Osteoblast (primary cell): Measurements from ENCODE around the gene SARS1. TPM values are rescaled to one million over a fixed set of nuclear protein-coding genes. Genes with fewer than 3 reads are reported as not detected.

Experiments used
- DNase-seq: peaks from one replicate; pipeline ENCODE4 v3.0.0; 2011; ENCODE audit warnings: low spot score, mixed read lengths; ENCODE audit not compliant: insufficient read length; ENCODE audit errors: missing footprints
- H2AFZ ChIP-seq: 2 replicates; pipeline ENCODE4 v1.6.0; 2011; ENCODE audit warnings: mild to moderate bottlenecking, low read length
- H3K27ac ChIP-seq: 2 replicates; pipeline ENCODE4 v1.5.1; 2011; ENCODE audit warnings: mild to moderate bottlenecking, low read depth, low read length, moderate library complexity
- H3K27me3 ChIP-seq: 2 replicates; pipeline ENCODE4 v1.6.0; 2012; ENCODE audit warnings: mild to moderate bottlenecking, control low read depth, inconsistent platforms, low read length, moderate library complexity; ENCODE audit not compliant: insufficient read depth
- H3K36me3 ChIP-seq: 2 replicates; pipeline ENCODE4 v1.5.1; 2011; ENCODE audit warnings: mild to moderate bottlenecking, low read length, control low read depth, moderate library complexity; ENCODE audit not compliant: insufficient read depth
- H3K4me1 ChIP-seq: 2 replicates; pipeline ENCODE4 v1.5.1; 2011; ENCODE audit warnings: mild to moderate bottlenecking, low read length, control low read depth, moderate library complexity; ENCODE audit not compliant: insufficient read depth
- H3K4me2 ChIP-seq: 2 replicates; pipeline ENCODE4 v1.6.0; 2011; ENCODE audit warnings: mild to moderate bottlenecking, low read length; ENCODE audit not compliant: insufficient read depth
- H3K4me3 ChIP-seq: fragments of 200-600 bp; sonication (generic); 3 replicates; pipeline ENCODE4 v1.5.1; 2012; ENCODE audit warnings: mild to moderate bottlenecking, low read length, inconsistent platforms; ENCODE audit not compliant: insufficient read depth
- H3K79me2 ChIP-seq: 2 replicates; pipeline ENCODE4 v1.6.0; 2012; ENCODE audit warnings: mild to moderate bottlenecking, low read length, control low read depth, inconsistent platforms; ENCODE audit not compliant: insufficient read depth
- H3K9me3 ChIP-seq: 2 replicates; pipeline ENCODE4 v1.5.1; 2011; ENCODE audit warnings: low read depth, low read length, control low read depth
- H4K20me1 ChIP-seq: 2 replicates; pipeline ENCODE4 v1.6.0; 2012; ENCODE audit warnings: mild to moderate bottlenecking, low read length, control low read depth; ENCODE audit not compliant: insufficient read depth
- CTCF ChIP-seq: IDR thresholded peaks from 2 replicates; pipeline ENCODE4 v1.5.1; 2011; ENCODE audit warnings: mild to moderate bottlenecking, low read depth, low read length, moderate library complexity; ENCODE audit errors: extremely low read depth
- total RNA-seq: library from RNA; depleted of rRNA; stranded (reverse); fragments of >200 nt; gene quantifications from 2 replicates; pipeline ENCODE4 v1.2.3, GENCODE V29; 2012

The SARS1 gene
- total RNA-seq, 1 donor: 392 TPM

- no peak for DNase-seq
- H3K4me3 ChIP-seq: no peak overlapping the region
- H3K9me3 ChIP-seq: peaks cover 5% of the 10 kb centered on the region
- peaks cover 23% of the 10 kb centered on the region for H3K4me1 ChIP-seq
- H3K27ac ChIP-seq: no peak overlapping the region
- no peaks in the 10 kb centered on the region for H3K27me3 ChIP-seq
- no peak overlapping the region for H2AFZ ChIP-seq
- H4K20me1 ChIP-seq: no peaks in the 10 kb centered on the region
- no peaks in the 10 kb centered on the region for H3K79me2 ChIP-seq
- TF ChIP-seq CTCF: no peak
- H3K36me3 ChIP-seq: no peaks in the 10 kb centered on the region
- H3K4me2 ChIP-seq: no peak overlapping the region
Measured at GRCh38 chr1:109181807-109182163, 31.9 kb upstream of the SARS1 start.

GRCh38 chr1:109183058-109183738, 30.5 kb upstream of the SARS1 start:
- no peaks in the 10 kb centered on the region for H3K36me3 ChIP-seq
- no peak overlapping the region for H2AFZ ChIP-seq
- H3K79me2 ChIP-seq: no peaks in the 10 kb centered on the region
- H3K4me2 ChIP-seq: no peak overlapping the region
- no peak for DNase-seq
- no peaks in the 10 kb centered on the region for H4K20me1 ChIP-seq
- no peak overlapping the region for H3K4me3 ChIP-seq
- H3K9me3 ChIP-seq: peaks cover 5% of the 10 kb centered on the region
- H3K27ac ChIP-seq: no peak overlapping the region
- peaks cover 23% of the 10 kb centered on the region for H3K4me1 ChIP-seq
- no peaks in the 10 kb centered on the region for H3K27me3 ChIP-seq
- TF ChIP-seq CTCF: no peak

DNA sequence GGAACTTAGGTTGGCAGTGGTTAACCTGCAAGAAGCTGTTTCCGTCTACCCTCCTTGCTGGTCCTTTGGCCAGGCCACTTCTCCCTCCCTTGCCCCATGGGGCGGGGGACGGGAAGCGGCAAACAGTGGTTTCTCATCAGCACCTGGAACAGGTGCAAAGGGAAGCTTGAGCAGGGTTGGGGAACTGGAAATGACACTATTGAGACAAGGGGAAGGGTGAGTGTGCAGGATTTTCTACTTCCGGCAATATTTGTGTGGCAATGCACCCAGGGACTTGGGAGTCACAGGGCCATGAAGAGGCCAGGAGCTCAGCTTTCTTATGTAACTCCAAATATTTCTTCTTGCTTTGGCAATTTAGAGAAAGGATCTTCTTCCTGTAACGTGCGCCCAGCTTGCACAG, 29.0 kb upstream of the SARS1 start:
- Histone ChIP-seq H3K27me3 (no peaks in the 10 kb centered on the region), H3K79me2 (no peaks in the 10 kb centered on the region), H3K4me2 (peak overlapping the region; percentile 68), H2AFZ (peak overlapping the region; percentile 88), H3K4me1 (peaks cover 23% of the 10 kb centered on the region), H3K27ac (no peak overlapping the region), H3K4me3 (no peak overlapping the region), H4K20me1 (no peaks in the 10 kb centered on the region), H3K9me3 (peaks cover 5% of the 10 kb centered on the region), H3K36me3 (no peaks in the 10 kb centered on the region)
- no peak for DNase-seq
- TF ChIP-seq CTCF: no peak

GRCh38 chr1:109185357-109185756, 28.4 kb upstream of the SARS1 start:
- no peak for TF ChIP-seq CTCF
- H3K79me2 ChIP-seq: no peaks in the 10 kb centered on the region
- H3K4me1 ChIP-seq: peaks cover 23% of the 10 kb centered on the region
- no peaks in the 10 kb centered on the region for H4K20me1 ChIP-seq
- peaks cover 5% of the 10 kb centered on the region for H3K9me3 ChIP-seq
- peak overlapping the region; percentile 45 for H3K4me3 ChIP-seq
- DNase-seq: peak; percentile 86
- no peak overlapping the region for H3K27ac ChIP-seq
- no peaks in the 10 kb centered on the region for H3K27me3 ChIP-seq
- H3K4me2 ChIP-seq: peak overlapping the region; percentile 68
- peak overlapping the region; percentile 88 for H2AFZ ChIP-seq
- no peaks in the 10 kb centered on the region for H3K36me3 ChIP-seq
